ENCODE data around the gene RPL15. TPM values are rescaled to one million over a fixed set of nuclear protein-coding genes. Genes with fewer than 3 reads are reported as not detected.

Gene RPL15
- total and polyA plus RNA-seq, 2 of the 13 experiments (the other 11 are each of a cell fraction or from before 2014, with no cell fraction given): 1,297 to 3,693 TPM

DNA sequence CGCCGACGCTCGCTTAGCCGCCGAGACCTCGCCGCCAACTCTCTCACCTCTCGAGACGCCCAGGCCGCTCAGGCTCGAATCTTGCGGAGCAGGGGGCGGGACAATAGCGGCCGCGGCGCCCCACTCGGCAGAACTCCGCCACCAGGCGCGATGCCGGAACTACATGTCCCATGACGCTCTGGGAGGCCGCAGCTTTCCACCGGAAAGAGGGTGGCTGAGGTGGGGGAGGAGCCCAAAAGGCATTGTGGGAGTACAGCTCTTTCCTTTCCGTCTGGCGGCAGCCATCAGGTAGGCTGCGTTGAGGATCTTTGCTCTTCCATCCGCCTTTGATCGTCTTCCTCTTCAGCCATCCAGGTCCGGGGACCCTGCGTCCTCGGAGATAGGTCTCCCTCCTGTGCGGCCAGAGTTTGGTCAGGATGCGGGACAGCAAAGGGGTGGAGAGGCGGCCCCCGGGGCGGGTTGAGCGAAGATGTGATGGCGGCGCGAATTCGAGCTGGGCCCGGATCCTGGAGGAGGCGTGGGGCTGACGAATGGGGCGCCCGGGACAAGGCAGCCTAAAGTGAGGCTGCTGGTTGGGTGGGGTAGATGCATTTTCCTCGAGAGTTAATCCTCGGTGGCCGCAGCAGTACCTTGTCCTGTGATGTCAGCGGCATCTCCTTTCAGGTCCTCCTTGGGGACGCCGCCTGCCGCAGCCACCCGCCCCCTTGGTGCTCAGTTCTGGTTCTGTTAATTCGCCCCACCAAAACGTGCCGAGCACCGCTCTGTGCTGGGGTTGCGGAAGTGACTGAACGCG is at the start of gene RPL15, which contains the start of gene NKIRAS1 (continued):
- peak; percentile 45; the same call in 1 of the 2 replicates for TF ChIP-seq NCOR1 (IDR thresholded peaks at IDR 0.05; ENCODE audit: borderline replicate concordance, low read length)
- TF ChIP-seq, protein P1, sequence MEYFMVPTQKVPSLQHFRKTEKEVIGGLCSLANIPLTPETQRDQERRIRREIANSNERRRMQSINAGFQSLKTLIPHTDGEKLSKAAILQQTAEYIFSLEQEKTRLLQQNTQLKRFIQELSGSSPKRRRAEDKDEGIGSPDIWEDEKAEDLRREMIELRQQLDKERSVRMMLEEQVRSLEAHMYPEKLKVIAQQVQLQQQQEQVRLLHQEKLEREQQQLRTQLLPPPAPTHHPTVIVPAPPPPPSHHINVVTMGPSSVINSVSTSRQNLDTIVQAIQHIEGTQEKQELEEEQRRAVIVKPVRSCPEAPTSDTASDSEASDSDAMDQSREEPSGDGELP (IDR thresholded peaks at IDR 0.05; ENCODE audit: borderline replicate concordance, low read depth): no peak; the same call in 1 of the 2 replicates
- no peak; the same call in 1 of the 2 replicates for TF ChIP-seq CHCHD3 (CRISPR knock-in tag; IDR thresholded peaks at IDR 0.05)
- TF ChIP-seq JDP2 (CRISPR knock-in tag; IDR thresholded peaks at IDR 0.05; ENCODE audit: borderline replicate concordance): no peak
- no peak for TF ChIP-seq ZNF878 (CRISPR knock-in tag; IDR thresholded peaks at IDR 0.05)
- TF ChIP-seq, protein P2, sequence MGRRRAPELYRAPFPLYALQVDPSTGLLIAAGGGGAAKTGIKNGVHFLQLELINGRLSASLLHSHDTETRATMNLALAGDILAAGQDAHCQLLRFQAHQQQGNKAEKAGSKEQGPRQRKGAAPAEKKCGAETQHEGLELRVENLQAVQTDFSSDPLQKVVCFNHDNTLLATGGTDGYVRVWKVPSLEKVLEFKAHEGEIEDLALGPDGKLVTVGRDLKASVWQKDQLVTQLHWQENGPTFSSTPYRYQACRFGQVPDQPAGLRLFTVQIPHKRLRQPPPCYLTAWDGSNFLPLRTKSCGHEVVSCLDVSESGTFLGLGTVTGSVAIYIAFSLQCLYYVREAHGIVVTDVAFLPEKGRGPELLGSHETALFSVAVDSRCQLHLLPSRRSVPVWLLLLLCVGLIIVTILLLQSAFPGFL (CRISPR knock-in tag; IDR thresholded peaks at IDR 0.05): no peak
- no peak for TF ChIP-seq ZMYM3 (CRISPR knock-in tag; IDR thresholded peaks at IDR 0.05)
- 0 out of 2 replicates have a peak, but pooled peaks have one; percentile 44 for TF ChIP-seq ZNF121 (CRISPR knock-in tag; IDR thresholded peaks at IDR 0.05)
- no peak; the same call in 1 of the 2 replicates for TF ChIP-seq NFATC3 (CRISPR knock-in tag; IDR thresholded peaks at IDR 0.05)
- TF ChIP-seq GABPB1 (CRISPR knock-in tag; IDR thresholded peaks at IDR 0.05): peak; percentile 98
- 0 out of 2 replicates have a peak, but pooled peaks have one; percentile 71 for TF ChIP-seq ZNF136 (CRISPR knock-in tag; IDR thresholded peaks at IDR 0.05; ENCODE audit: low read depth)
- TF ChIP-seq ZBTB8A (CRISPR knock-in tag; IDR thresholded peaks at IDR 0.05; ENCODE audit: borderline replicate concordance, low read depth): no peak; the same call in 1 of the 2 replicates
- TF ChIP-seq GLI4 (CRISPR knock-in tag; IDR thresholded peaks at IDR 0.05; ENCODE audit: borderline replicate concordance): no peak
- TF ChIP-seq, protein P3, sequence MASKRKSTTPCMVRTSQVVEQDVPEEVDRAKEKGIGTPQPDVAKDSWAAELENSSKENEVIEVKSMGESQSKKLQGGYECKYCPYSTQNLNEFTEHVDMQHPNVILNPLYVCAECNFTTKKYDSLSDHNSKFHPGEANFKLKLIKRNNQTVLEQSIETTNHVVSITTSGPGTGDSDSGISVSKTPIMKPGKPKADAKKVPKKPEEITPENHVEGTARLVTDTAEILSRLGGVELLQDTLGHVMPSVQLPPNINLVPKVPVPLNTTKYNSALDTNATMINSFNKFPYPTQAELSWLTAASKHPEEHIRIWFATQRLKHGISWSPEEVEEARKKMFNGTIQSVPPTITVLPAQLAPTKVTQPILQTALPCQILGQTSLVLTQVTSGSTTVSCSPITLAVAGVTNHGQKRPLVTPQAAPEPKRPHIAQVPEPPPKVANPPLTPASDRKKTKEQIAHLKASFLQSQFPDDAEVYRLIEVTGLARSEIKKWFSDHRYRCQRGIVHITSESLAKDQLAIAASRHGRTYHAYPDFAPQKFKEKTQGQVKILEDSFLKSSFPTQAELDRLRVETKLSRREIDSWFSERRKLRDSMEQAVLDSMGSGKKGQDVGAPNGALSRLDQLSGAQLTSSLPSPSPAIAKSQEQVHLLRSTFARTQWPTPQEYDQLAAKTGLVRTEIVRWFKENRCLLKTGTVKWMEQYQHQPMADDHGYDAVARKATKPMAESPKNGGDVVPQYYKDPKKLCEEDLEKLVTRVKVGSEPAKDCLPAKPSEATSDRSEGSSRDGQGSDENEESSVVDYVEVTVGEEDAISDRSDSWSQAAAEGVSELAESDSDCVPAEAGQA (IDR thresholded peaks at IDR 0.05; ENCODE audit: low read depth): peak; percentile 57; the same call in 1 of the 2 replicates
- TF ChIP-seq, protein P3 (CRISPR knock-in tag; IDR thresholded peaks at IDR 0.05; ENCODE audit: borderline replicate concordance): peak; percentile 48; the same call in 1 of the 2 replicates
- TF ChIP-seq SRSF9 (IDR thresholded peaks at IDR 0.05; ENCODE audit: borderline replicate concordance, insufficient read depth, low read depth, low read length, poor library complexity, severe bottlenecking): no peak
- TF ChIP-seq, protein P4, sequence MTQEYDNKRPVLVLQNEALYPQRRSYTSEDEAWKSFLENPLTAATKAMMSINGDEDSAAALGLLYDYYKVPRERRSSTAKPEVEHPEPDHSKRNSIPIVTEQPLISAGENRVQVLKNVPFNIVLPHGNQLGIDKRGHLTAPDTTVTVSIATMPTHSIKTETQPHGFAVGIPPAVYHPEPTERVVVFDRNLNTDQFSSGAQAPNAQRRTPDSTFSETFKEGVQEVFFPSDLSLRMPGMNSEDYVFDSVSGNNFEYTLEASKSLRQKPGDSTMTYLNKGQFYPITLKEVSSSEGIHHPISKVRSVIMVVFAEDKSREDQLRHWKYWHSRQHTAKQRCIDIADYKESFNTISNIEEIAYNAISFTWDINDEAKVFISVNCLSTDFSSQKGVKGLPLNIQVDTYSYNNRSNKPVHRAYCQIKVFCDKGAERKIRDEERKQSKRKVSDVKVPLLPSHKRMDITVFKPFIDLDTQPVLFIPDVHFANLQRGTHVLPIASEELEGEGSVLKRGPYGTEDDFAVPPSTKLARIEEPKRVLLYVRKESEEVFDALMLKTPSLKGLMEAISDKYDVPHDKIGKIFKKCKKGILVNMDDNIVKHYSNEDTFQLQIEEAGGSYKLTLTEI (CRISPR knock-in tag; conservative IDR thresholded peaks at IDR 0.05): no peak
- TF ChIP-seq PHF5A (CRISPR knock-in tag; IDR thresholded peaks at IDR 0.05; ENCODE audit: low read depth, unreplicated experiment): peak; percentile 96
